RPMI8226 (cell line): ENCODE results near the gene ISL2.

Source experiments
- DNase-seq: peaks from one replicate; pipeline ENCODE4 v3.0.0-alpha.2; 2015

The ISL2 gene

DNA sequence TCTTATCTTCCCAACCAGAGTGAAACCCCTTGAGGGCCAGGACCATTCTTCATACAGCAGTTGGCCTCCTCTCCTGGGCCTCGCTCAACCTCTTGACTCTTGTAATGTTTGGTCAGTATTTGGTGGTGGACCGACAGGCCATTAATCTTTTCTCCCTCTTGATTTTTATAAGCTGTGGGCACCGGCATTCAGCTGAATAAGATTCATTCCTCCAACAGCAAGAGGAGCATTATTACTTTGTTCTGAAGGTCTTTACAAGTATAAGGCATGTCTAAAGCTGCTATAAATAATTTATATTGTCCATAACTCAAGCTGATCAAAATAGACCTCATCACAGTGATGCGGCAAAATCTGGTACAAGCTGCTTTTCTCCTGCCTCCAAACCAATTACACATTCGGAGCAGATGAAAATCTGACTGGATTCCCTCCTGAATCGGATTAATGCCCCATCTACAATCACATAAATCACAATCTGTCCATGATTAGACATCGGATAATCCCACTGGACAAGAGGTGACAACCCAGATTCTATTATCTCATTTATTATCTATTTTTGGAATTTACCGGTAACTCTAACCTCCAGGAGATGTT is 8.4 kb upstream of the ISL2 start:
- DNase-seq: no peak

DNA sequence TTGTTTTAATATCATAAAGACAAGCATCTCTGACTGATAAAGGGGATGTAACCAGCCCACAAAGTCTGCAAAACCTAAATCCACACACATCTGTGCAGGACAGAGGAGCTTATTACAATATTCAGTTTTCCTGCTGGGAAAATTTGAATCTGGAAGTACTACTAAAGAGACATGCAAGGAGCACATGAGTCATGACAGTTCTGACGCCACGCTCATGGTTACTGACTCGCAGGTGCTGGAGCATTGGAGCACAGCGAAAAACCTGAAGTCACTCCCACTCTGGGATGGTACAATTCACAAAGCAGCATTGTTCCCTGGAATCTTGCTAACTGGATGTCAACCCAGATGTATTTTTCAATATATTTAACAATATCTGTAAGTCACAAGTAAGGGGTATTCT is 7.6 kb upstream of the ISL2 start:
- no peak for DNase-seq

DNA sequence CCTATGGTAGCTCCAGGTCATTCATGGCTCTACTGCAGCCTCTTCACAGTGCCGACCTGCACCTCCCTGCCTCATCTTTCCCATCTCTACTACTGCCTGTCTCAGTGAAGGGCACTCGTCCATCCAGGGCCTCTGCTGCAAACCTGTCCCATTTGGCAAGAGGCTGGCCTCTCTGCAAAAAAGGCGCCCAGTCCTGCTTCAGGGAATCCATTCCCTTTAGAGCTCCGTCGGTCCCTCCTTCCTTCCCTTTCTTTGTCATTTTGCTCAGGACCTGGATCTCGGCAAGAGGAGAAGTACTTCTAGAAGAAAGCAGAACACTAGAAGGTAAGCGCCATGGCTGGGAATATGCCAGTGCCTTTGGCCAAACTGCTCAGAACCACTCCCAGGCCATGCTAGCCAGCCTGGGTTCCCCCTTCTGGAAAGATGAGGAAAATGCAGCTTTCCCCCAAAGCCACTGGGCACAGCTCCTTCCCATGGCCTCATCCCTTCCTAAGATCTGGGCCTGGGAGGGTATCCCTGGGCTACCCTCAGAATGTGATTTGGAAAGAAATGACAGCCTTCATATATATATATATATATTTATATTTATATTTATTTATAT is 6.4 kb upstream of the ISL2 start:
- peak; percentile 57 for DNase-seq

DNA sequence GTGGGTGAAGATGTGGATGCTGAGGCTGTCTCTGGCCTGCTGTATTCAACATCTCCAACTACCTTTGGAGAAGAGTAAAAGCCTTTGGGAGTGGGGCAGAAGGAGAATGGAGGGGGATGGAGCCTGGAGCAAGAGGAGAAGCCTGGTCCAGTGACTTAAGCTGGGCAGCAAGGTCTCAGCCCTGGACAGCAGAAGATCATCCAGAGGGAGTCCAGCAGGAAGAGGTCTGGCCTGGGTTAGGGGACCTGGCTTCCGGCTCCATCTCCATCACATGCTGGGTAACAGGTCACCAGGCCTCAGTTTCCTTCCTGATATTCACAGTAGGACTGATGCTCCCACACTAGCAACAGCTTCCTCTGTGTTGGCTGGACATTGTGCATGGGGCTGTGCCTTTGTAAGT is 3.8 kb upstream of the ISL2 start:
- DNase-seq: no peak

DNA sequence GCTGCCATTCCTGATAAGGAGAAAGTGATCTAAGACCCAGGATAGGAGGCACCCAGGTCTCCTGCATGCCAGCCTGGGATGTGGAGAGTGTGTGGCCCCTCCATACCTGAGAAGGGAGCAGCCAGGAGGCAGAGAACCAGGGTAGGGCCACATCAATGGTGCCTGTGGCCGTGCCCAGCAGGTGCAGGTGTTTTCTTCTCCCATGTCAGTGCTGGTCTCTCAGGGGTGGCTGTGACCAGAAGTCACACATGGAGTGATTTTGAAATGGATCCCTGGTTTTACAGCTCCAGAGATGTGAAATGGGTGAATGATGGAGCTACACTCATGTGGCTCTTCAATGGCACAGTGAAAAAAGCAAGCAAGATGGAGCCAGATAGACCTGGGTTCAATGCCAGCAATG is 3.3 kb upstream of the ISL2 start:
- no peak for DNase-seq

DNA sequence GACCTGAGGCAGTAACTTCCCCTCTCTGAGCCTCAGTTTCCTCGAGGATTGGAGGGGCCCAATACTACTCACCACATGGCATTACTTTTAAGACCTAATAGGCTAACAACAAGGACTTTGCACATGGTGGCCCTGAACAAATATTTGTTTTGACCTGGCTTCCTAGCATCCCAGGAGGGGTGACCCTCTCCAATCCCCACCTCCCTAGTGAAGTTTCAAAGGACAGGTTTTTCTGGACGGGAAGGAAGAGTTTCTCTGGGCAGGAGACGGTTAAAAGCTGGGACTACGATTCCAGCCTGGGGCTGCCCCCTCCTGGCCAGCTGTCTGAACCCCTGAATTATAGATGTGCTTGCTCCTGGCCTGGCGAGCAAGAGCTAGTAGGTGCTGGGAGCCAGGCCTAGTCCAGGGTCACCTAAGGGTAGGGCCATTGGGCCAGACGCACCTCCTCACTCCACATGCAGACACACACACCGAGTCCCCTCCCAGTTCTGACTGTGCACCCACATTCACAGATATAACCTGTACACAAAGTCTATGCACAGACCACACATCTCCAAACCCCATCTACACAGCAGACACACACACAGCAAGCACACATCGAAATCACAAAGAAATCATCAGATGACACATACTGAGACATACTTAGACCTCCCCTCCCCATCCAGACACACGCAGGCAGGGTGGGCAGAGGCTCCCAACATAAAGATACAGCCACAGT is 2.7 kb upstream of the ISL2 start:
- DNase-seq: peak; percentile 34

DNA sequence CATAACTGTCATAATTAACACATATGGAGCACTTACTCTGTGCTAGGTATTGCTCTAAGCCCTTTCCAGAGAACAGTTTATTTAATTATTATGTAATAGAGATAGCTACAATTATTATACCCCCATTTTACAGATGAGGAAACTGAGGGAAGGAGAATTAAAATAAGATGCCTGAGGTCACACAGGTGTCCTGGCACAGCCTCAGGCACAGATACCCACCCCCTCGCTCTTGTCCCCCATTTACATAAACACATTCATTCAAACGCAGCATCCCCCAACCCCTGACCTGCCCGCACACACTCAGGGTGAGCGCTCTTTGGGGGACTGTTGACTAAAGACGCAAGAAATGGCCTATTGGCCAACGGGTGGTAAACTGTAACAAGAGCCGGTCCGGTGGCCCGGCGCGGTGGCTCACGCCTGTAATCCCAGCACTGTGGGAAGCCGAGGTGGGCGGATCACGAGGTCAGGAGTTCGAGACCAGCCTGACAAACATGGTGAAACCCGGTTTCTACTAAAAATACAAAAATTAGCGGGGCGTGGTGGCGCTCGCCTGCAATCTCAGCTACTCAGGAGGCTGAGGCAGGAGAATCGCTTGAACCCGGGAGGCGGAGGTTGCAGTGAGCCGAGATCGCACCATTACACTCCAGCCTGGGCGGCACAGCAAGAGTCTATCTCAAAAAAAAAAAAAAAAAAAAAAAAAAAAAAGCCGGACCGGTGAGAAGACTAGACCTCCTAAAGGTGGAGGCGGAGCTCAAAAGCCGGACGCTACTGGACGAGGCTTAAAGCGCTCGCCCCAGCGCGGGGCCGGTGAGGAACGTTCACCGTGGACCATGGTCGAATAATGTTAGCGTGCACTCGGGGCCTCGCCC is 1.9 kb upstream of the ISL2 start:
- no peak for DNase-seq

DNA sequence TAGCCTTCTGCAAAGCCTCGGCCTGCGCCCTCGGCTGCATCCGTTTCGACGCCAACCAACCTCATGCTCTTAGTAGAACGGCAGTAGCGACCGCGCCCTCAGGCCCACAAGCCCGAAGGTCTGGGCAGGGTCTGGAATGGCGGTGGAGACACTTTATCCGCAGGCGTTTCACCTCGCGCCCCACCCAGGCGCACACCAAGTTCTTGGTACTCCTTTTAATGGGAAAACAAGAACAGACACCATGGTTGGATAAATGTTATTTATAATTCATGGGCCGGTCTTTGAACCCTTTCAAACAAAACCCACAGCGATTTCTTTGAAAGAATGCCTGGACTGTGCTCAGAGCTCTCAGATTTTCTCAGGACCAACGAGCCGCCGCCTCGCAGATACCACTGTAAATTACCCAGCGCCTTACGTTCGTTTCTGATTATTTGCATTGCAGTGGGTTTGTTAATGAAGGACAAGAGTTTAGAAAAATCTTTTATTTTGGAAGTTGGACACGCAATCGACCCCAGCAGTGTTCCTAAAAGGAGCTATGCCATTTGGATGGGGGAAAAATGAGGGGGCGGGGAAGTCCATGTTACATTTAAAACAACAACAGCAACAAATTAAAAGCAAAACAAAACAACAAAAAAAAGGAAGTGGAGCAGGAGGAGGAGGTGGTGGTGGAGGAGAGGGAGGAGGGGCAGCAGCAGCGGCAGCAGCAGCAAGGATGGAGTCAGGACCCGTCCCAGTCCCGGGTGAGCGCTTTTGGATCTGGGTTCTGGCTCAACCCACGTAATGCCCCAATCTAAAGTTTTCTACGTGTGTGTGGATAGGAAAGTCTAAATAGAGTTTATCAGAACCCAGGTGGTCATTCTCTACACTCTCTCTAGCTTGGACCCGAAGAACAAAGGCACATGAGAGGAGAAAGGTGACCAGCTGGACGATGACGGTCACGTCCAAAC is 993 bp upstream of the ISL2 start:
- DNase-seq: peak; percentile 43

DNA sequence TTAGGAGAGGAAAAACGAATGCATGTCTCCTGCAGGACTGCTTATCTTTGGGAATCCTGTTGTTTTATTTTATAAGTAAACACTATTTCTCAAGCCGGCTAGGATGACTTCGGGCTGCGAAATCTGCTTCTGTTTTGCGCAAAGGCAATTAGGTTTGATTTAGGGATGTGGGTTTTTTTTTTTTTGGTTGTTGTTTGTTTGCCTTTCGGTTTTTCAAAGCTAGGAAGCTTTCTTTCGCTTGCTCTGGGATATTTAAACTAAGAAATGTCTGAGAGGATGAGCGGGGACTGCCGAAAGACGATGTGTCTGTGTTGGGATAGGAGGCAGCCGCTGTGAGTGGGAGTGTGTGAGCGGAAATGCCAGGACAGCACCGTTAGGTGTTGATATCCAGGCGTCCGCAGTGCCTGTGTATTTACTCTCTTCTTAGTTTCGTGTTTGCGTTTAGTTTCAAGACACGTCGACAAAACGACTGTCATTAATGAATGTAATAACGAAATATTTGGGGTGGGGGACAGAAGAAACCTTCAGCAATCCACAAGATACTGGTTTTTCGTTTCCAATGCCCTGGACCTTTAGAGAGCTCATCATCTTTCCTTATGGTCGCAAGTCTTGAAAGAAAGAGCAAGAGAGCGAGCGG is 604 bp downstream of the ISL2 start:
- DNase-seq: peak; percentile 77

DNA sequence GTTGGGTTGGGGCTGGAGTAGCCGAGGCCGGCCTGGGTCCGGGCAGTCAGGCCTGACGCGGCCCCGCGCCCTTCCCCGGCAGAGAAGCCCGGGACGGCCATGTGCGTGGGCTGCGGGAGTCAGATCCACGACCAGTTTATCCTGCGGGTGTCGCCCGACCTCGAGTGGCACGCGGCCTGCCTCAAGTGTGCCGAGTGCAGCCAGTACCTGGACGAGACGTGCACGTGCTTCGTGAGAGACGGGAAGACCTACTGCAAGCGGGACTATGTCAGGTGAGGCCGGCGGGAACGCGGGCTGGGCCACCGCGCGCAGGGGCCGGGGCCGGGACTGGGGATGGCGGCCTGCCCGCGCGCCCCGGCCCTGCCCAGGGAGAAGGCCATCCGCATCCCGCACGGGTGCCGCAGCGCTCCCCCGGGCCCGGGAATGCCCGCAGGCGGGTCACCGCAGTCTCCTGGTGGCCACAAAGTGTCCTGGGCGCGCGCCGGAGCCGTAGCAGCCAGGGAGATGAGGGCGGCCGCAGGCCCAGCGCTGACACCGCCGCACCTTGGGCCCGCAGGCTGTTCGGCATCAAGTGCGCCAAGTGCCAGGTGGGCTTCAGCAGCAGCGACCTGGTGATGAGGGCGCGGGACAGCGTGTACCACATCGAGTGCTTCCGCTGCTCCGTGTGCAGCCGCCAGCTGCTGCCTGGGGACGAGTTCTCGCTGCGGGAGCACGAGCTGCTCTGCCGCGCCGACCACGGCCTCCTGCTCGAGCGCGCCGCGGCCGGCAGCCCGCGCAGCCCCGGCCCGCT is 1.3 kb downstream of the ISL2 start:
- peak; percentile 70 for DNase-seq

DNA sequence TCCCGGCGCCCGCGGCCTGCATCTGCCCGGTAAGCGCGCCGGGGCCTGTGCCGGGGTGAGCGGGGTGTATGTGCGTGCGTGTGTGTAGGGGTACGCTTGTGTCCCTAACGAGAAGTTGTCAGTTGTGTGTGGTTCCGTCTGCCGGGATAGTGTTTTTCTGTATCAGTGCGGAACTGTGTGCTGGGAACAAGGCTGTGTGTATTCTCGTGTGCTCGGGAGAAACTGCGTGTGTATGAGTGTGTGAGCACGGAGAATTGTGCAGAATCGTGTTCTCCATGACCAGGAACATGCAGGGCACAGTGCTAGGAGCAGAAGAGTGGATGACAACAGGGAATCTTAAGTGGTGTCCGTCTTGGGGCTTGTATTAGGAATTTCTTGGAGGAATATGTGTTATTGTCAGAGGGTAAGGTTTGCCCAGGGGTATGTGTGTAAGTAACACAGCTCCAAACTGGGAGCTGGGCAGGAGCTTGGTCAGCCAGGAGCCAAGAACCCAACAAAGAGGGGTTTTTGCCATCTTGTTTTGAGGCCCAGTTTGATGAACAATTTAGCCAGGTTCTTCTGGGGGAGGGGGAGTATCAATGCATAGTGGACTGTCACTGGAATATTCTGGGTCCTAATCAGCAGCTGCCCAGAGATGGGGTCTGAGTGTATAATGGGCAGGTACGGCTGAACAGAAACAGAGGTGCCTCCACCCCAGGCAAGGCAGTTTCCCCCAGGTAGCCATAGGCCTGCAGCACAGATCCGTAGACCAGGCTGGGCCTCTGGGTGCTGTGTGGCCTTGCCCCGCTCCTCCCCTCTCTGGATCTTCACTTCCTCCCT is 2.1 kb downstream of the ISL2 start:
- DNase-seq: no peak

DNA sequence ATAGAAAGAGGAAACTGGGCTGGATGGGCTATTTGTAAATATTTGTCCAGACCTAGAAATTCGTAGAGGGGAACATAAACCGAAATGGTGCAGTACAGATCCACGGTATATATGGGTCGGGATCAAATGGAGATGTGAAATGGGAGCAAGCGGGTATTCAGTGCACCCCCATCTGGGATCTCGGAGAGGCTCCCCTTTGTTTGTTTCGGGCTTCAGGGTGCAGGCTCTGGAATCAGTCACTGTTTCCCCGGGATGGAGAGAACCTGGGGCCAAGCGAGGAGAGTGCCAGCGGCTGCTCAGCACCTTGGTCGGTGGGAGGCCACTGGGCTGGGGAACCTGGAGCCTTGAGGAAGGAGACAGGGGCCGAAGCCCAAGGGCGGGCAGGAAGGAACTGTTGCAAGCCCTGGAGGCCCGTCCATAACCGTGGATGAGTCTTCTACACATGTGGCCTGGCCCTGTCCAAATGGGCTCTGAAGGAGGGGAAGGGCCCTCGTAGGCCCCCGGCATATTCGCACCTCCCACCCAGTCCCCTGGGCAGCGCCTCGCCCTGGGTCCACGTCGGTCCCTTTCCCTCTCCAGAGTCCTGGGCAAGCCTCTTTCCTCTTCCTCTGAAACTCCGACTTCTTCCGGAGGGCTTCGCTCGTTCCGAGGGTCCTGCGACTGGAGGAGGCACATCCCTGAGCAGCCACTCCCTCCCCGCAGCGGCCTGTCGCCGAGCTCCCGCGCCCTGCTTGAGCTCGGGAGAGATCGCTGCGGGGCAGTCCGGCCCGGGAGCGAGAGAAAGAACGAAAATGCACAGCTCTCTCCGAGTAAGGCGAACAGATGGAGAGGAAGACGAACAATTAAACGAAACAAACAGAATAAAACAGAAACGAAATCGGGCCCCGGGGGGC is 3.0 kb downstream of the ISL2 start:
- DNase-seq: no peak

DNA sequence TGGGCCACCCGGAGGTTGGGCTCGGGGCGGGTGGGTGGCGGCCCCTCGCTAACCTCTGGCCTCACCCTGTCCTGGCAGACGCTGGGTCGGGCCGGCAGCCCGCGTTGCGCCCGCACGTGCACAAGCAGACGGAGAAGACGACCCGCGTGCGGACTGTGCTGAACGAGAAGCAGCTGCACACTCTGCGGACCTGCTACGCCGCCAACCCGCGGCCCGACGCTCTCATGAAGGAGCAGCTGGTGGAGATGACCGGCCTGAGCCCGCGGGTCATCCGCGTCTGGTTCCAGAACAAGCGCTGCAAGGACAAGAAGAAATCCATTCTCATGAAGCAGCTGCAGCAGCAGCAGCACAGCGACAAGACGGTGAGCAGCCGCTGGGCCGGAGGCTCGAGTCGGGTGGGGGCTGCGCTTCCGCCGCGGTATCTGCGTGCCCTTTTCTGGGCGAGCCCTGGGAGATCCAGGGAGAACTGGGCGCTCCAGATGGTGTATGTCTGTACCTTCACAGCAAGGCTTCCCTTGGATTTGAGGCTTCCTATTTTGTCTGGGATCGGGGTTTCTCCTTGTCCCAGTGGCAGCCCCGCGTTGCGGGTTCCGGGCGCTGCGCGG is 3.7 kb downstream of the ISL2 start:
- no peak for DNase-seq

DNA sequence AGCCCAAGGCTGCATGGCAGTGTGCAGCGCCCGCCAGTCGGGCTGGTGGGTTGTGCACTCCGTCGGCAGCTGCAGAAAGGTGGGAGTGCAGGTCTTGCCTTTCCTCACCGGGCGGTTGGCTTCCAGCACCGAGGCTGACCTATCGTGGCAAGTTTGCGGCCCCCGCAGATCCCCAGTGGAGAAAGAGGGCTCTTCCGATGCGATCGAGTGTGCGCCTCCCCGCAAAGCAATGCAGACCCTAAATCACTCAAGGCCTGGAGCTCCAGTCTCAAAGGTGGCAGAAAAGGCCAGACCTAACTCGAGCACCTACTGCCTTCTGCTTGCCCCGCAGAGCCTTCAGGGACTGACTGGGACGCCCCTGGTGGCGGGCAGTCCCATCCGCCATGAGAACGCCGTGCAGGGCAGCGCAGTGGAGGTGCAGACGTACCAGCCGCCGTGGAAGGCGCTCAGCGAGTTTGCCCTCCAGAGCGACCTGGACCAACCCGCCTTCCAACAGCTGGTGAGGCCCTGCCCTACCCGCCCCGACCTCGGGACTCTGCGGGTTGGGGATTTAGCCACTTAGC is 4.3 kb downstream of the ISL2 start:
- no peak for DNase-seq

DNA sequence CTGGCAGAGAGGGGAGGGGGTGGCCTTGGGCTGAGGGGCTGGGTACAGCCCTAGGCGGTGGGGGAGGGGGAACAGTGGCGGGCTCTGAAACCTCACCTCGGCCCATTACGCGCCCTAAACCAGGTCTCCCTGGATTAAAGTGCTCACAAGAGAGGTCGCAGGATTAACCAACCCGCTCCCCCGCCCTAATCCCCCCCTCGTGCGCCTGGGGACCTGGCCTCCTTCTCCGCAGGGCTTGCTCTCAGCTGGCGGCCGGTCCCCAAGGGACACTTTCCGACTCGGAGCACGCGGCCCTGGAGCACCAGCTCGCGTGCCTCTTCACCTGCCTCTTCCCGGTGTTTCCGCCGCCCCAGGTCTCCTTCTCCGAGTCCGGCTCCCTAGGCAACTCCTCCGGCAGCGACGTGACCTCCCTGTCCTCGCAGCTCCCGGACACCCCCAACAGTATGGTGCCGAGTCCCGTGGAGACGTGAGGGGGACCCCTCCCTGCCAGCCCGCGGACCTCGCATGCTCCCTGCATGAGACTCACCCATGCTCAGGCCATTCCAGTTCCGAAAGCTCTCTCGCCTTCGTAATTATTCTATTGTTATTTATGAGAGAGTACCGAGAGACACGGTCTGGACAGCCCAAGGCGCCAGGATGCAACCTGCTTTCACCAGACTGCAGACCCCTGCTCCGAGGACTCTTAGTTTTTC is 4.9 kb downstream of the ISL2 start:
- no peak for DNase-seq

DNA sequence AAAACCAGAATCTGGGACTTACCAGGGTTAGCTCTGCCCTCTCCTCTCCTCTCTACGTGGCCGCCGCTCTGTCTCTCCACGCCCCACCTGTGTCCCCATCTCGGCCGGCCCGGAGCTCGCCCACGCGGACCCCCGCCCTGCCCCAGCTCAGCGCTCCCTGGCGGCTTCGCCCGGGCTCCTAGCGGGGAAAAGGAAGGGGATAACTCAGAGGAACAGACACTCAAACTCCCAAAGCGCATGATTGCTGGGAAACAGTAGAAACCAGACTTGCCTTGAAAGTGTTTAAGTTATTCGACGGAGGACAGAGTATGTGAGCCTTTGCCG is 5.4 kb downstream of the ISL2 start:
- DNase-seq: no peak

DNA sequence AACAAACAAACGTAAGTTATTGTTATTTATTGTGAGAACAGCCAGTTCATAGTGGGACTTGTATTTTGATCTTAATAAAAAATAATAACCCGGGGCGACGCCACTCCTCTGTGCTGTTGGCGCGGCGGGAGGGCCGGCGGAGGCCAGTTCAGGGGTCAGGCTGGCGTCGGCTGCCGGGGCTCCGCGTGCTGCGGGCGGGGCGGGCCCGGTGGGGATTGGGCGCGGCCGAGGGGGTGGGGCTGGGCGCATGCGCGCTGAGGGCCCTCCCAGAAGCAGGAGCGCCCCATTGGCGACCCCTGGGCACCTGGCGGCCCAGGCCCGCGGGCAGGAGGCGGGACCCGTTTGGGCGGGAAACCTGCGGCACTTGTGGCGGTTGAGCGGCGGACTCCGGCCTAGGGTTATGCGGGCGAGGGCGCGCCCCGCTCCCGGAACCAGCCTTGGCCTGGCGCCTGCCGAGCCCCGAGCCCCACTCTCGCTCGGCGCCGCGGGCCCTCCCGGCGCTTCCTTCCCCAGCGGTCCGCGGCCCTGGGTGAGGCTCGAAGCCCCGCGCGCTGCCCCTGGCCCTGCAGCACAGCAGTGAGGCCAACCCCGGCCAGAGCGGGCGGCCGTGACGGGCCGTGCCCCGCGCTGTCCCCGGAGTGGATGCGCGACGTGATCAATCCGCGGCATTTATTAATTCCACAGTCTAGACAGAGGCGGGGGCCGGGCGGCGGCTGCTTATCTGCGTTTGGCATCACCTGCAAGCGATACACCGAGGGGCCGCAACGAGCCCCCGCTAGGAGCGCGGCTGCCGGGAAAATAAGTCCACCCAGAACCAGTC is 6.0 kb downstream of the ISL2 start:
- no peak for DNase-seq
